ENCODE results near the gene TMEM185B.

The TMEM185B gene

DNA sequence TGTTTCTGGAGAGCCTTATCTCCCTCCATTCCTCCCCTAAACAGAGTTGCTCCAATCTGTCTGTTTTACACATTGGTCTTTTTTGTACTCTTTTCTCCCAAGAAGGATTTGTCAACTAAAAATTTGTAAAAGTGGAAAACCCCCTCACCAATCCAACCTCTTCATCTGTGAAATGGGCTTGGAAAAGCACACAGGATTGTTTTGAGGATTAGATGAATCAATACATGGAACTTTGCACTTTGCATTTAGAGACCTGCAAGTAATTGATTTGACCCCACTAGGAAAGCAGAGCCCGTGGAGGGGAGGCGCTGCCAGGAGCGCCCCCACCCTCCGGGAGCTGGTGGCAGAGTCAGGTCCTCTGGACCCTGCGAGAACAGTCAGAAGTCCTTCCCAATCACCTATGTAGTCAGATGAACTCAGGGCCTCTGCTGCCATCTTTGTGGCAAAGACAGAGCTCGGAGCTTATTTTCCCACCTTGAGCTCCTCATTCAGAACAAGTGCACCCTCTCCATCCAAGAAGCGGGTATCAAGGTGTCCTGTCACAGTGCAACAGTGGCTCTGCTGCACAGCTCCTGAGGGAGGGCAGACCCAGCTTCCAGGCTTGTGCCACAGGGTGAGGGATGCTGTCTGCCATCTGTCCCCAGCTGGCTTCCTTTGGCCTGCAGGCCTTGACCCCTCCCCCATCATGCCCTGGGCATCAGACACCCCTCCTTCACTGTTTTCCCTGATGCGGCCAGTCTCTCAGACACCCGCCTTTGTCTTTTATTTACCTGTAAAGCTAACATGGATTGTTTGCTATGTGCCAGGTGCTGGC is 1.7 kb upstream of the TMEM185B start:
- H3K27ac ChIP-seq: no peak overlapping the region

DNA sequence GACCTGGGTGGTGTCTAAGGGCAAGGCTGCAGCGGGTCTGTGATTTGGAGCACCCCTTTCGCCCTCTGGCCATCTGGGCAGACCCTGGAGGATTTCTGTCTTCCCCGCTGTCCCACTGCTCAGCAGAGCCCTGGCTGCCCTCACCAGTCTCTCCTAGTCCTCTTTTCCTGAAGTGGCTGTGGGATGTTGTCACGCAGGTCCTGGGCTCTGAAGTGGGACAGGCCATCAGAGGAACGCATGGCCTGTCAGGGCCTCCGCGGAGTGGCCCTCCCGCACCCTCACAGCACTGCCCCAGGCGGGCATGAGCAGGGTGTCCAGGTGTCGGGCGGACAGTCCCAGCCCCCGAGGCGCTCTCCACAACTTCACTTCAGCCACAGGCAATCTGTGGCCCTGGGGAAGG is 1.1 kb upstream of the TMEM185B start:
- no peak for TF ChIP-seq ZFX (IDR thresholded peaks at IDR 0.05; ENCODE audit: borderline replicate concordance)
- H3K27ac ChIP-seq: no peak overlapping the region

More for the DNA sequence above, 1.7 kb upstream of the TMEM185B start:
- TF ChIP-seq, protein P1, sequence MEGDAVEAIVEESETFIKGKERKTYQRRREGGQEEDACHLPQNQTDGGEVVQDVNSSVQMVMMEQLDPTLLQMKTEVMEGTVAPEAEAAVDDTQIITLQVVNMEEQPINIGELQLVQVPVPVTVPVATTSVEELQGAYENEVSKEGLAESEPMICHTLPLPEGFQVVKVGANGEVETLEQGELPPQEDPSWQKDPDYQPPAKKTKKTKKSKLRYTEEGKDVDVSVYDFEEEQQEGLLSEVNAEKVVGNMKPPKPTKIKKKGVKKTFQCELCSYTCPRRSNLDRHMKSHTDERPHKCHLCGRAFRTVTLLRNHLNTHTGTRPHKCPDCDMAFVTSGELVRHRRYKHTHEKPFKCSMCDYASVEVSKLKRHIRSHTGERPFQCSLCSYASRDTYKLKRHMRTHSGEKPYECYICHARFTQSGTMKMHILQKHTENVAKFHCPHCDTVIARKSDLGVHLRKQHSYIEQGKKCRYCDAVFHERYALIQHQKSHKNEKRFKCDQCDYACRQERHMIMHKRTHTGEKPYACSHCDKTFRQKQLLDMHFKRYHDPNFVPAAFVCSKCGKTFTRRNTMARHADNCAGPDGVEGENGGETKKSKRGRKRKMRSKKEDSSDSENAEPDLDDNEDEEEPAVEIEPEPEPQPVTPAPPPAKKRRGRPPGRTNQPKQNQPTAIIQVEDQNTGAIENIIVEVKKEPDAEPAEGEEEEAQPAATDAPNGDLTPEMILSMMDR (IDR thresholded peaks at IDR 0.05): no peak
- no peak for TF ChIP-seq ZFX (IDR thresholded peaks at IDR 0.05; ENCODE audit: borderline replicate concordance)

DNA sequence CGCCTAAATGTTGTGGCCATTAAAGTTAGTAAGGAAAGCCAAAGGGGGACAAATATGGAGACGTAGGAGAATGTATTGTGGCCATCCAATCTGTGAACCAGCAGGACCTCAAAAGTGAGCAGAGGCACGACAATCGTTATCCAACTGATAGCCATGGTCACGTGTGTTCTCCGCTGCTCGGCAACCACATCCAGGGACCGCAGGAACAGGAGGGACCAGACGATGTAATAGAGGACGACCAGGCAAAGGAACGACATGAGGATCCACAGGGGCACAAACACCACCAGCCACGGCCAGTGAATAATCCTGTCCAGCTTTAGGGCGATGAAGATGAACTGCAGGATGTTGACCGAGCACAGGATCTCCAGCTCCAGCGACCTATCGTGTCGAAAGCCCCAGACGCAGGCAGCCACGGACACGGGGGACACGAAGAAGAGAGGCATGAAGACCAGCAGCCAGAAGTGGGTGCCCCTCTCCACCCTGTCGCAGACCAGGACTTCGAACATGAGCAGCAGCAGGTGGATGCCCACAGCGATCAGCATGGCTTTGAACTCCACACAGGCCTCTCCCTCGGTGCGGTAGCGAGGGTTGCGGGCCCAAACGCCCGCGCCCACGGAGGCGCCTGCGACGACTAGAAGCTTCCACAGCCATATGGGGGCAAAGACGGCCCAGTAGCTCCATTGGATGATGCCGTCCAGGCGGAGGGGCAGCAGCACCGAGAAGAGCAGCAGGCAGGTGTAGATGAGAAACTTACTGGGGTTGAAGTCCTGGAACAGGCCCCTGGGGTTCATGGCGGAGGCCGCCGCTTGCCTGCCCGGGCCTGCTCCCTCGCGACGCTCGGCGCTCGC is 790 bp downstream of the TMEM185B start:
- TF ChIP-seq ZFX (IDR thresholded peaks at IDR 0.05; ENCODE audit: borderline replicate concordance): no peak
- TF ChIP-seq, protein P1 (IDR thresholded peaks at IDR 0.05): no peak
- H3K27ac ChIP-seq: peak overlapping the region; percentile 80

DNA sequence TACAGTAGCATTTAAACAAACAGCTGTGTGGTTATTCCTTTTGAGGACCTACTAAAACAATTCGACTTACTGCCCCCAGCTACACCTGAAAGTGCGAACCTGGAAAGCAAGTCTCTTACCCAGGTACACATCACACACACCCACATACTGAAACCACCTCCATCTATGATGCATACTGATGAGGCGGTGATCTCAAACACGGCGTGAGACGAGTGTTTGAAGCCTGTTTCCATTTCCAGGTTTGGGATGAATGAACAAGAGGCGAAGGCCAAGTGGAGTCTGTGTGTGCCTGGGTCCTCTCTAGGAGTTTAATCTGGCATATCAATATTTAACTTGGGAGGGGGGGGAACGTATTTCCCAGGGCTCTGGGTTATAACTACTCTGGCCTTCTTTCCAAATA is 1.6 kb downstream of the TMEM185B start:
- no peak for TF ChIP-seq ZFX (IDR thresholded peaks at IDR 0.05; ENCODE audit: borderline replicate concordance)
- H3K27ac ChIP-seq: no peak overlapping the region

DNA sequence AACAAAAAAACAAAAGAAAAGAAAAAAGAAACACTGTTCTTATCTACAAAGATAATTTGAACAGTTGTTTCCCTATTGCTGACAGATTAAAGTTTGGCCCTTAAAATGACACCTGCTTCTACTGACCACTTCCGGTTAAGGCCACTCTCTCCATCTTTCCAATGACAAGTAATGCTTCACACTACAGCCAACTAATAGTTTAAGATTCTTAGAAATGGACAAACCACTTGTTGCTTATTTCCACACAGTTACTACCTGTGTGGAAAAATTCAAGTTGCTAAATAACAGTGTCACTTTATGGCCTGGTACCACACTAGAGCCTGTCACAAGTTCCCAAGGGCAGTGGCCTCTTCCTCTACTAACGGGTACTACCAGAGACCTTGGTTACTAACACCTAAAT is 2.4 kb downstream of the TMEM185B start:
- TF ChIP-seq, protein P1 (IDR thresholded peaks at IDR 0.05): no peak
- no peak for TF ChIP-seq ZFX (IDR thresholded peaks at IDR 0.05; ENCODE audit: borderline replicate concordance)
- H3K27ac ChIP-seq: no peak overlapping the region

DNA sequence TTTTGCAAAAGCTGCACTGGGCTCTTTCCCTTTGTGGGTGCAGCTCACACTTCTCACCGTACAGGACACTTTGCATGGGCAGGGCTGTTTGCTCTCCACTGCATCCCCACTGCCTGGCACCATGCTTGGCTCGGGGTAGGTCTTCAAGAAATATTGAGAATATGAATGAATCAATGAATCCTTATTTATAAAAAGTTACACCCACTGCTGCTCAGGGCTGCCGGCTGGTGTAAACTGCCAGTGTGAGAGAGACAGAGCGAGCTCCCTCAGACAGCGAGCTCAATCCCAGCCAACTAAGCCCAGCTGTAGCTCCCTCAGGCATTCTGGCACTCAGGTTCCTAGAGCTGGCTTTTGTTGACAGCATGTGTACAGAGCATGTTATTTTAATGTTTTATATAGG is 3.4 kb downstream of the TMEM185B start:
- TF ChIP-seq, protein P1 (IDR thresholded peaks at IDR 0.05): no peak
- no peak for TF ChIP-seq ZFX (IDR thresholded peaks at IDR 0.05; ENCODE audit: borderline replicate concordance)
- H3K27ac ChIP-seq: no peak overlapping the region

DNA sequence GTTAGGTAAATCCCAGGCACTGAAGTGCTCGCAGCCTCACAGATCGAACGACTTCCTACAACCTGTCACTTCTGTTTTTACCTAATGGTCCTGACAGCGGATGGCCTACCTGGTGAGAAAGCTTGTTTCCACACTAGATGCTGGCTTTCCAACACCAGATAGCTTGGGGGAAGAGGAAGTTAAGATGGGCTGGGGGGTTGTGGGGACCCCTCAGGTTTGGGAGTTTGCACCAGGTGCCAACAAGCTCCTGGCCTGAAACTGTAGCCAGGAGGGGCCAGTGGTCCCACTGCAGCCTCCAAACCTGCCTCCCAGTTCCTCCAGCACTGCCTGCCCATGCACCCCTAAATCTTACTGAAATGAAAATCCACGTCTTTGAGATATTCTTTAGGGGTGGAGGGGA is 3.9 kb downstream of the TMEM185B start:
- TF ChIP-seq, protein P1 (IDR thresholded peaks at IDR 0.05): no peak
- TF ChIP-seq ZFX (IDR thresholded peaks at IDR 0.05; ENCODE audit: borderline replicate concordance): no peak
- H3K27ac ChIP-seq: no peak overlapping the region

DNA sequence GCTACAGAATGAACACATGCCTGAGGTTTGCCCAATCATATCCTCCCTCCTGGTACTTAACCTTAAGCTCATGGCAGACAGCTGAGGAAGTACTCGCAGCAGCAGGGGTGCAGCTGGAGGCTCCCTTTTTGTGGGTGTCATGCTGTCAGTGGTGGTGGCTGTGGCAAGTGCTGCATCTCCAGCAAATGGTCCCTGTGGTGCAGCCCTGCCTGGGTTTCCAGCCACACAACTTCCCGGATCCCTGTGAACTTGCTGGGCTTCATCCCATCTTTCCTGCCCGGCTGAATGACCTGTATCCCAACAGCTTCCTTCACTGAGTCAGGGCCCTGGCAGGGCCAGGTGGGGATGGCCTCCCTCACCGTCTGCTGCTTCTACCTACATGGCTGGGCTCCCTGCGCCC is 5.0 kb downstream of the TMEM185B start:
- H3K27ac ChIP-seq: no peak overlapping the region
- no peak for TF ChIP-seq ZFX (IDR thresholded peaks at IDR 0.05; ENCODE audit: borderline replicate concordance)
- TF ChIP-seq, protein P1 (IDR thresholded peaks at IDR 0.05): no peak

Measured in 22Rv1 (cell line).